ENCODE results near the gene NFS1. TPM values are rescaled to one million over a fixed set of nuclear protein-coding genes. Genes with fewer than 3 reads are reported as not detected.

NFS1 gene
- total and polyA plus RNA-seq, 2 donors from 2014 or later: 31.5 to 71.2 TPM

- H3K4me3 ChIP-seq (ENCODE audit: low read length in 3 of 3): no peak overlapping the region
- no peak overlapping the region for H3K27ac ChIP-seq (ENCODE audit: low read depth in 2 of 2, low read length in 2 of 2)
- peaks cover 0 to 50% (median 36%) of the 10 kb centered on the region in 3 donors for H3K36me3 ChIP-seq (ENCODE audit: control insufficient read depth in 2 of 3, insufficient read depth in 3 of 3, low read length in 3 of 3)
- H3K9ac ChIP-seq (ENCODE audit: low read length in 3 of 3): no peak overlapping the region
- FAIRE-seq (no peak), DNase-seq (no peak)
- no peaks in the 10 kb centered on the region for H3K27me3 ChIP-seq (ENCODE audit: control insufficient read depth, insufficient read depth, low read length)
- no peaks in the 10 kb centered on the region for H3K4me1 ChIP-seq (ENCODE audit: control insufficient read depth in 2 of 3, insufficient read depth in 2 of 3, low read depth in 1 of 3, low read length in 3 of 3)
- intact Hi-C loops (cut with DNase I): no loop called here
- no peaks in the 10 kb centered on the region for H3K9me3 ChIP-seq (ENCODE audit: control insufficient read depth in 2 of 3, insufficient read depth in 1 of 3, low read length in 3 of 3)
- no peak for TF ChIP-seq CTCF (IDR thresholded peaks at IDR 0.05; ENCODE audit: borderline replicate concordance, extremely low read depth, insufficient read depth)
Observed at GRCh38 chr20:35669681-35670080, 29.5 kb downstream of the NFS1 start.

DNA sequence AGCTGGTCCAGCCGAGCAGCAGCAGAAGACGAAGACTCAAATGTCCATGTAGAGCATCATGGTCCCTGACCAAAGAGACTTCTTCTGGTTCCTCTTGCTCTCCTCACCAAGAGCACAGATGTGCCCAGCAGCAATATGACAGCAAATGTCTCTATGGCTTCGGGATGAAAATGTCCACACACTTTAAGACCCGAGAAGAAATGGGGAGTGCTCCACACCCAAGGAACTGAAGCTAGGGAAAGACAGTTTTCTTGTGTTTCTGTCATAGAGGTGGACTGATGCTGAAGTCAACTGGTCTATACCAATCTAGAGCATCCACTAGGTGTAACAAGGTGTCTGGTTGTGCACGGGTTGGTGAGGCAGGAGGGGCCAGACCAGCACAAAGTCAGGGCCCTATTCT lies 29.9 kb downstream of the NFS1 start:
- intact Hi-C loops (cut with DNase I): no loop called here
- H3K4me3 ChIP-seq (ENCODE audit: low read length in 3 of 3): no peak overlapping the region
- H3K9ac ChIP-seq (ENCODE audit: low read length in 3 of 3): no peak overlapping the region
- H3K9me3 ChIP-seq (ENCODE audit: control insufficient read depth in 2 of 3, insufficient read depth in 1 of 3, low read length in 3 of 3): no peaks in the 10 kb centered on the region
- FAIRE-seq (no peak), DNase-seq (no peak)
- H3K27me3 ChIP-seq (ENCODE audit: control insufficient read depth, insufficient read depth, low read length): no peaks in the 10 kb centered on the region
- H3K4me1 ChIP-seq (ENCODE audit: control insufficient read depth in 2 of 3, insufficient read depth in 2 of 3, low read depth in 1 of 3, low read length in 3 of 3): no peaks in the 10 kb centered on the region
- peaks cover 0 to 46% (median 31%) of the 10 kb centered on the region in 3 donors for H3K36me3 ChIP-seq (ENCODE audit: control insufficient read depth in 2 of 3, insufficient read depth in 3 of 3, low read length in 3 of 3)
- no peak overlapping the region for H3K27ac ChIP-seq (ENCODE audit: low read depth in 2 of 2, low read length in 2 of 2)
- no peak for TF ChIP-seq CTCF (IDR thresholded peaks at IDR 0.05; ENCODE audit: borderline replicate concordance, extremely low read depth, insufficient read depth)

- Histone ChIP-seq H3K9ac (ENCODE audit: low read length in 3 of 3) (no peak overlapping the region), H3K9me3 (ENCODE audit: control insufficient read depth in 2 of 3, insufficient read depth in 1 of 3, low read length in 3 of 3) (no peaks in the 10 kb centered on the region), H3K4me3 (ENCODE audit: low read length in 3 of 3) (no peak overlapping the region), H3K36me3 (ENCODE audit: control insufficient read depth in 2 of 3, insufficient read depth in 3 of 3, low read length in 3 of 3) (peaks cover 0 to 27% (median 18%) of the 10 kb centered on the region in 3 donors), H3K27me3 (ENCODE audit: control insufficient read depth, insufficient read depth, low read length) (no peaks in the 10 kb centered on the region), H3K27ac (ENCODE audit: low read depth in 2 of 2, low read length in 2 of 2) (no peak overlapping the region), H3K4me1 (ENCODE audit: control insufficient read depth in 2 of 3, insufficient read depth in 2 of 3, low read depth in 1 of 3, low read length in 3 of 3) (peaks cover 0 to 7% (median 6%) of the 10 kb centered on the region in 3 donors)
- no peak for FAIRE-seq
- peak in 1 of 5 donors; percentile 37 for DNase-seq
- intact Hi-C loops (cut with DNase I): no loop called here
- TF ChIP-seq CTCF (IDR thresholded peaks at IDR 0.05; ENCODE audit: borderline replicate concordance, extremely low read depth, insufficient read depth): no peak
Observed at GRCh38 chr20:35665949-35666288, 33.2 kb downstream of the NFS1 start.

All from kidney (tissue), 14 donors.